Progenitor cell of endocrine pancreas (in vitro differentiated cells): Measurements from ENCODE around the gene SEC22C. TPM values are rescaled to one million over a fixed set of nuclear protein-coding genes. Genes with fewer than 3 reads are reported as not detected.

Experiments
- DNase-seq: peaks from one replicate; pipeline ENCODE4 v3.0.0; 2021; ENCODE audit warnings: low spot score; ENCODE audit not compliant: unreplicated experiment
- H3K27ac Mint-ChIP-seq: 2 replicates; pipeline ENCODE4 v1.8.0; 2021; ENCODE audit warnings: mild to moderate bottlenecking, moderate library complexity, mixed read lengths
- H3K27me3 Mint-ChIP-seq: 2 replicates; pipeline ENCODE4 v1.8.0; 2021; ENCODE audit warnings: mixed read lengths
- H3K36me3 Mint-ChIP-seq: 2 replicates; pipeline ENCODE4 v1.8.0; 2022; ENCODE audit warnings: mixed read lengths; ENCODE audit not compliant: insufficient read depth
- H3K4me1 Mint-ChIP-seq: 2 replicates; pipeline ENCODE4 v1.8.0; 2021; ENCODE audit warnings: low read depth, mixed read lengths
- H3K4me3 Mint-ChIP-seq: 2 replicates; pipeline ENCODE4 v1.8.0; 2021; ENCODE audit warnings: low read depth, mild to moderate bottlenecking, moderate library complexity, mixed read lengths
- H3K9me3 Mint-ChIP-seq: 2 replicates; pipeline ENCODE4 v1.8.0; 2021; ENCODE audit warnings: low read depth, mixed read lengths
- CTCF ChIP-seq: fragments of 200-600 bp; sonication (generic); IDR thresholded peaks from one replicate; pipeline ENCODE4 v1.5.0; 2021; ENCODE audit warnings: antibody characterized with exemption, mild to moderate bottlenecking; ENCODE audit not compliant: unreplicated experiment
- total RNA-seq: library from RNA; stranded (reverse); gene quantifications from 2 replicates; pipeline ENCODE4 v1.2.1, GENCODE V29; 2021

The SEC22C gene
- total RNA-seq, 1 donor from 2014 or later = 40.2 TPM

GRCh38 chr3:42503957-42504333 lies 77.8 kb downstream of the SEC22C start:
- Mint-ChIP-seq H3K27ac (peak overlapping the region; percentile 37), H3K9me3 (no peaks in the 10 kb centered on the region), H3K36me3 (no peaks in the 10 kb centered on the region), H3K4me3 (no peak overlapping the region), H3K4me1 (peaks cover 10% of the 10 kb centered on the region), H3K27me3 (peaks cover 55% of the 10 kb centered on the region)
- TF ChIP-seq CTCF = no peak
- no peak for DNase-seq

GRCh38 chr3:42503251-42503924 lies 78.4 kb downstream of the SEC22C start:
- H3K27ac Mint-ChIP-seq = no peak overlapping the region
- H3K9me3 Mint-ChIP-seq = no peaks in the 10 kb centered on the region
- DNase-seq = no peak
- peaks cover 56% of the 10 kb centered on the region for H3K27me3 Mint-ChIP-seq
- peaks cover 6% of the 10 kb centered on the region for H3K4me1 Mint-ChIP-seq
- TF ChIP-seq CTCF = no peak
- no peaks in the 10 kb centered on the region for H3K36me3 Mint-ChIP-seq
- peak overlapping the region; percentile 37 for H3K4me3 Mint-ChIP-seq

GRCh38 chr3:42502429-42503250 lies 79.1 kb downstream of the SEC22C start, which contains the start of gene VIPR1:
TSS of gene VIPR1 (plus strand) at chr3:42502643. CDS start at chr3:42502736, 93 bp downstream.
- H3K4me1 Mint-ChIP-seq = peaks cover 6% of the 10 kb centered on the region
- H3K36me3 Mint-ChIP-seq = no peaks in the 10 kb centered on the region
- no peak for TF ChIP-seq CTCF
- H3K27ac Mint-ChIP-seq = no peak within 1 kb of the TSS
- H3K4me3 Mint-ChIP-seq = peak within 1 kb of the TSS; percentile 82
- H3K27me3 Mint-ChIP-seq = peaks cover 64% of the 10 kb centered on the region
- H3K9me3 Mint-ChIP-seq = no peaks in the 10 kb centered on the region
- DNase-seq = peak; percentile 86

GRCh38 chr3:42501681-42502428 lies 79.9 kb downstream of the SEC22C start:
- Mint-ChIP-seq H3K9me3 (no peaks in the 10 kb centered on the region), H3K27ac (no peak overlapping the region), H3K4me1 (peaks cover 5% of the 10 kb centered on the region), H3K27me3 (peaks cover 69% of the 10 kb centered on the region), H3K36me3 (no peaks in the 10 kb centered on the region), H3K4me3 (peak overlapping the region; percentile 82)
- peak; percentile 56 for TF ChIP-seq CTCF
- peak; percentile 38 for DNase-seq

- no peak for TF ChIP-seq CTCF
- peak; percentile 12 for DNase-seq
Measured at GRCh38 chr3:42501321-42501680, 80.5 kb downstream of the SEC22C start.

More at GRCh38 chr3:42501321-42501680, 80.5 kb downstream of the SEC22C start:
- Mint-ChIP-seq H3K27me3 (peaks cover 73% of the 10 kb centered on the region), H3K4me1 (peaks cover 6% of the 10 kb centered on the region), H3K36me3 (no peaks in the 10 kb centered on the region), H3K27ac (peak overlapping the region; percentile 15), H3K4me3 (peak overlapping the region; percentile 82), H3K9me3 (no peaks in the 10 kb centered on the region)
